Mammary epithelial cell (primary cell): ENCODE measurements around the gene NRBF2.

Source experiments
- EZH2 ChIP-seq: IDR thresholded peaks from 2 replicates; pipeline ENCODE4 v1.6.1; 2012; ENCODE audit warnings: low read length, inconsistent platforms, borderline replicate concordance
- TF ChIP-seq, protein P1 (sequence below), 2 donors: IDR thresholded peaks in 1 of 2; conservative IDR thresholded peaks in 1 of 2; 2 replicates each; pipeline ENCODE4 v1.5.1; 2011 to 2012; ENCODE audit warnings: inconsistent platforms in 2 of 2, low read length in 2 of 2, mild to moderate bottlenecking in 2 of 2, control low read depth in 1 of 2, low read depth in 1 of 2; ENCODE audit not compliant: insufficient read depth in 1 of 2; ENCODE audit errors: extremely low read depth in 1 of 2

DNA sequence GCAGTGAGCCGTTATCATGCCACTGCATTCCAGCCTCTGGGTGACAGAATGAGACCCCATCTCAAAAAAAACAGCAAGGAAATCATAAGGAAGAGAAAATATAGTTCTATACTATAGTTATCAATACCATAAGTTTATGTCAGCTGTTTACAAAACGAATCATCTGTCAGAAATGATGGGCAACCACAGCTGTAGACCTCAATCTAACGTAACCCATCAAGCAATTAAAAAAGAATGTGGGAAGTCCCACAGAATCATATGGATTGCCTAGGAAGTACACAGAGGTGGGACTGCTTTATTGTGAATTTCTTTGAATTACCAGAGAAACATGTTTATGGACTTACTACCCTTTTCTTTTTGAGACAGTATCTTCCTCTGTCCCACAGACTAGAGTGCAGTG lies 6.9 kb downstream of the NRBF2 start:
- TF ChIP-seq, protein P1, sequence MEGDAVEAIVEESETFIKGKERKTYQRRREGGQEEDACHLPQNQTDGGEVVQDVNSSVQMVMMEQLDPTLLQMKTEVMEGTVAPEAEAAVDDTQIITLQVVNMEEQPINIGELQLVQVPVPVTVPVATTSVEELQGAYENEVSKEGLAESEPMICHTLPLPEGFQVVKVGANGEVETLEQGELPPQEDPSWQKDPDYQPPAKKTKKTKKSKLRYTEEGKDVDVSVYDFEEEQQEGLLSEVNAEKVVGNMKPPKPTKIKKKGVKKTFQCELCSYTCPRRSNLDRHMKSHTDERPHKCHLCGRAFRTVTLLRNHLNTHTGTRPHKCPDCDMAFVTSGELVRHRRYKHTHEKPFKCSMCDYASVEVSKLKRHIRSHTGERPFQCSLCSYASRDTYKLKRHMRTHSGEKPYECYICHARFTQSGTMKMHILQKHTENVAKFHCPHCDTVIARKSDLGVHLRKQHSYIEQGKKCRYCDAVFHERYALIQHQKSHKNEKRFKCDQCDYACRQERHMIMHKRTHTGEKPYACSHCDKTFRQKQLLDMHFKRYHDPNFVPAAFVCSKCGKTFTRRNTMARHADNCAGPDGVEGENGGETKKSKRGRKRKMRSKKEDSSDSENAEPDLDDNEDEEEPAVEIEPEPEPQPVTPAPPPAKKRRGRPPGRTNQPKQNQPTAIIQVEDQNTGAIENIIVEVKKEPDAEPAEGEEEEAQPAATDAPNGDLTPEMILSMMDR (conservative IDR thresholded peaks at IDR 0.05 in 1 of 2, IDR thresholded peaks at IDR 0.05 in 1 of 2; ENCODE audit: extremely low read depth in 1 of 2, insufficient read depth in 1 of 2, low read depth in 1 of 2, low read length in 2 of 2) = no peak
- TF ChIP-seq EZH2 = no peak
